Measurements from ENCODE around the gene METTL27.
"Not testable (repeated sequence)": the region's sequence is repeated elsewhere in the genome, so short reads cannot be mapped to it uniquely, and the experiment has no call there.

Gene METTL27

DNA sequence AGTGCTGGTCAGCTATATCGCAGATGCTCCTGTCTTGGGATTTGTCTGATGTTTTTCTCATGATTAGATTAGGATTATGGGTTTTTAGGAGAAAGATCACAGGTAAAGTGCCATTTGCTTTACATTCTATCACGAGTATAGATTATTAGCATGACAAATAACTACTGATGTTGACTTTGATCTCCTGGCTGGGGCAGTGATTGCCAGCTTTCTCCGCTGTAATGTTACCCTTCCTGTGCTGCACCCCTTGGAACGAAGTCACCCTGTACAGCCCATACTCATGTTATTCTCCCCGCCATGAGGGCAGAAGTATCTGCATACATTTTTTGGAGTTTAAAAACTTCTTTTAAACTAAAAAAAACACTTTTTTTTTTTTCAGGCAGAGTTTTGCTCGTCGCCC, 22.3 kb downstream of the METTL27 start:
- ATAC-seq = no peak

GRCh38 chr7:73817121-73817520, 25.2 kb downstream of the METTL27 start:
- ATAC-seq = no peak
- DNase-seq = no peak

More for the DNA sequence above, 22.3 kb downstream of the METTL27 start:
- DNase-seq = no peak

- ATAC-seq = no peak
- DNase-seq = no peak
Observed at GRCh38 chr7:73815436-73815835, 26.9 kb downstream of the METTL27 start.

- no peak for DNase-seq
- no peak for ATAC-seq
Observed at GRCh38 chr7:73812996-73813395, 29.3 kb downstream of the METTL27 start.

DNA sequence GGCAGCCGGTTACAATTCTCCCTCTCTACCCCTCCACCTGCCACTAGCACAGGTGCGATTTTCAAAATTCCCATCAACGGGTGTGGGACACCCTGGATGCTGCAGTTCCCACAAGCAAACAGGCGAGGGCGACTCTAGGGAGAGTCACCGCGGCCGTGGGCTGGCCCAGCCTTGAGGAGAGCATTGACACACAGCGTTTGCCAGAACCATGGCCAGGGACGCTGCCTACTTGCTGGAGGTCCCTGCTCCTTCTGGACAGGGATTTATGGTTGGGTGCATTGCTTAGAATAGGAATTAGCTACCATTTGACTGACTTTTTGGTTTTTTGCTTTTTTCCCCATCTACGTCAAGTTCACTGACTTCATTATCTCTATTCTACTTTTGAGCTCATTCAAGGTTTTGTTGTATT, 30.6 kb downstream of the METTL27 start:
- DNase-seq (peak; percentile 72), ATAC-seq (peak; percentile 89)

- ATAC-seq = no peak
- no peak for DNase-seq
Observed at GRCh38 chr7:73810998-73811360, 31.3 kb downstream of the METTL27 start.

- ATAC-seq = no peak
- DNase-seq = no peak
Observed at GRCh38 chr7:73809467-73809951, 32.8 kb downstream of the METTL27 start.

- DNase-seq (no peak), ATAC-seq (no peak)
Observed at GRCh38 chr7:73802459-73802858, 39.9 kb downstream of the METTL27 start.

- DNase-seq (no peak), ATAC-seq (no peak)
Observed at GRCh38 chr7:73801577-73801976, 40.7 kb downstream of the METTL27 start.

- no peak for DNase-seq
- ATAC-seq = no peak
Observed at GRCh38 chr7:73799282-73800141, 42.8 kb downstream of the METTL27 start.

DNA sequence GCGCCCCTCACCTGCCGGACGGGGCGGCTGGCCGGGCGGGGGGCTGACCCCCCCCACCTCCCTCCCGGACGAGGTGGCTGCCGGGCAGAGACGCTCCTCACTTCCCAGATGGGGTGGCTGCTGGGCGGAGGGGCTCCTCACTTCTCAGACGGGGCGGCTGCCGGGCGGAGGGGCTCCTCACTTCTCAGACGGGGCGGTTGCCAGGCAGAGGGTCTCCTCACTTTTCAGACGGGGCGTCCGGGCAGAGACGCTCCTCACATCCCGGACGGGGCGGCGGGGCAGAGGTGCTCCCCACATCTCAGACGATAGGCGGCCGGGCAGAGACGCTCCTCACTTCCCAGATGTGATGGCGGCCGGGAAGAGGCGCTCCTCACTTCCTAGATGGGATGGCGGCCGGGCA, 45.1 kb downstream of the METTL27 start:
- not testable (repeated sequence) for ATAC-seq, DNase-seq

GRCh38 chr7:73796656-73797055, 45.7 kb downstream of the METTL27 start:
- not testable (repeated sequence) for DNase-seq, ATAC-seq

- not testable (repeated sequence) for ATAC-seq, DNase-seq
Observed at GRCh38 chr7:73795188-73795587, 47.1 kb downstream of the METTL27 start.

DNA sequence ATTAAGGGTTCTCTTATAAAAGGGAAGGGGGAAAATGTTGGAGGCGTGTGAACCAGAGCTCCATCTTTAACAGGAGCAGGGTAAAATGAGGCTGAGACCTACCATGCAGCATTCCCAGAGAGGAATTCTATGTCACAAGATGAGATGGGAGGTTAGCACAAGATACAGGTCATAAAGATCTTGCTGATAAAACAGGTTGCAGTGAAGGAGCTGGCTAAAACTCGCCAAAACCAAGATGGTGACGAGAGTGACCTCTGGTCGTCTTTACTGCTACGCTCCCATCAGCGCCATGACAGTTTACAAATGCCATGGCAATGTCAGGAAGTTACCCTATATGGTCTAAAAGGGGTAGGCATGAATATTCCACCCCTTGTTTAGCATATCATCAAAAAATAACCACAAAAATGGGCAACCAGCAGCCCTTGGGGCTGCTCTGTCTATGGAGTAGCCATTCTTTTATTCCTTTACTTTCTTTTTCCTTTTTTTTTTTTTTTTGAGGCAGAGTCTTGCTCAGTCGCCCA, 51.1 kb downstream of the METTL27 start:
- not testable (repeated sequence) for DNase-seq, ATAC-seq

- ATAC-seq (no peak), DNase-seq (no peak)
Observed at GRCh38 chr7:73789051-73789450, 53.3 kb downstream of the METTL27 start.

DNA sequence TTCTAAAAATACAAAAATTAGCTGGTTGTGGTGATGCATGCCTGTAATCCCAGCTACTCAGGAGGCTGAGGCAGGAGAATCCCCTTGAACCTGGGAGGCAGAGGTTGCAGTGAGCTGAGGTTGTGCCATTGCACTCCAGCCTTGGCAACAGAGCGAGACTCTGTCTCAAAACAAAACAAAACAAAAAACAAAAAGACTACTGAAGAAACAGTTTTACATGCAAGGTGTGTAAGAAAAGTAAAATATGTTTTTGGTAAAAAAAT, 54.6 kb downstream of the METTL27 start:
- ATAC-seq, DNase-seq: not testable (repeated sequence)

- DNase-seq (no peak), ATAC-seq (no peak)
Observed at GRCh38 chr7:73786588-73786987, 55.7 kb downstream of the METTL27 start.
